IPS-NIHi7 (cell line): ENCODE data around the gene IGF2.
"Not testable (repeated sequence)": the region's sequence is repeated elsewhere in the genome, so short reads cannot be mapped to it uniquely, and the experiment has no call there.

ENCODE experiments used
- DNase-seq: peaks from one replicate; pipeline ENCODE4 v3.0.0; 2012; ENCODE audit warnings: mixed read lengths; ENCODE audit errors: extremely low spot score

The IGF2 gene, protein sequence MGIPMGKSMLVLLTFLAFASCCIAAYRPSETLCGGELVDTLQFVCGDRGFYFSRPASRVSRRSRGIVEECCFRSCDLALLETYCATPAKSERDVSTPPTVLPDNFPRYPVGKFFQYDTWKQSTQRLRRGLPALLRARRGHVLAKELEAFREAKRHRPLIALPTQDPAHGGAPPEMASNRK

DNA sequence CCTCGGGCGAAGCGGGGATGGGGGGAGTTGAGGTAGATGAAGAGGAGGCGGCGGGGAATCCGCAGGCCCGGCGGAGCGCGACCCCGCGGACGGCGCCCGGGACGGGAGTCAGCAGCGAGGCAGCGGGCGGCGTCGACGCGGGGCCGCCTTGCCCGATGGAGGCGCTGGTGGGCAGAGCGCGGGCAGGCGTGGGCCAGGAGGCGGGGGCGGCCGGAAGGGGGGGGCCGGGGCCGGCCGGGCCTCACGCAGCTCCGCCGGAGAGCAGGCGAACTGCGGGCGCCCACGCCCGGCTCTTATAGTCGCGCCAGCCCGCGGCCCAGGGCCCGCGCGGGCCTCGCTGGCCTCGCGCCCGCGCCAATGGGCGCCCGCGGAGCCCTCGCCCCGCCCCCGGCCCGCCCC is at the start of gene IGF2:
TSS of gene IGF2 (minus strand) at position 267 of the 399 bp plus-strand sequence. CDS start 3,866 bp downstream, outside the sequence.
- DNase-seq, result peak; percentile 51

DNA sequence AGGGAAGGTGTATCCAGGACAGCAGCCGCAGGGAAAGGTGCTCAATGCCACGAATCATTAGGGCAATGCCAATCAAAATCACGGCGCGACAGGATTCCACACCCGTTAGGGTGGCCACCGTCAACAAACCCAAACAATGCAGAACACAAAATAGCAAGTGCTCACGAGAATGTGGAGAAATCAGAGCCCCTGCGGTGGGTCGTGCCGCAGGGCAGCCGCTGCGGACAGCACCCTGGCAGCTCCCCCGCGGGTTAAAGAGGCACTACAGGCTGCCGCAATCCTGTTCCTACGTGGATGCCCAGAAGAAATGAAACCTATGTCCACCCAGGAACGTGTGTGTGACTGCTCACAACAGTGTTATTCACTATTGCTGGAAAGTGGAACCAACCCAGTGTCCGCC is 49.6 kb upstream of the IGF2 start:
- no peak for DNase-seq

DNA sequence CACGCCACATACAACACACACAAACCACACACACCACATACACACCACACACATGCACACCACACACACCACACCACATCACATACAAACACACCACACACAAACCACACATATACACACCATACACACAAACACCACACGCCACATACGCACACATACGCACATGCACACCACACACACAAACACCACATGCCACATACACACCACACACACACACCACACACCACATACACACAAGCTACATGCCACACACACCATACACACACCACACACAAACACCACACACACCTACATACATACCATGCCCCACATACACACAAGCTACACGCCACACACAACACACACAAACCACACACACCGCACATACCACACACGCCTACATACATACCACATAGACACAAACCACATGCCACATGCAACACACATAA is 48.1 kb upstream of the IGF2 start:
- no peak for DNase-seq

DNA sequence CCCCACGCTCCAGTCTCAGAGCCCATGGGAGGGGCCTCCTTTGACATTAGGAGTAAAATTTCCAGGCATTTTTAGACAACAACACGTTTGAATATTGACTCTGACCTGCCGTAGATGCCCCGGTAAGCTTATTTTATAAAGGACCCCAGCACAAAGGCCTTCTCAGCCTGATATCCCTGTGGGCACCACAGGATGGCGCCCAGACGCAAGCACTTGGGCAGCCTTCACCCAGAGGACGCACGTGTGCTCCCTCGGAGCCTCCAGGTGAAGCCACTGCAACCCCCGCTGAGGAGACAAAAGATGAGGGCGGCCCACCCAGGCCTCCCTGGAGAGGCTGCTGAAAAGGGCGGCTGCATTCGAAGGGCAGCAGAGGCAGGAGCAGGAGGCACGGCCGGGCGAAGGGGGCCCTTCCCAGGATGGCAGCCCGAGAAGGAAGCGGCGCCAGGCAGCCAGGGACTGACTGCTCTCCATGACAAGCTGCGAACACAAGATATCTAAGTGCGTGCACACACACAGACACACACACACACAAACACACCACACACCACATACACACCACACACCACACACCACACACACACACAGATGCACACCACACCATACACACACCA is 47.6 kb upstream of the IGF2 start:
- DNase-seq, result peak; percentile 72

DNA sequence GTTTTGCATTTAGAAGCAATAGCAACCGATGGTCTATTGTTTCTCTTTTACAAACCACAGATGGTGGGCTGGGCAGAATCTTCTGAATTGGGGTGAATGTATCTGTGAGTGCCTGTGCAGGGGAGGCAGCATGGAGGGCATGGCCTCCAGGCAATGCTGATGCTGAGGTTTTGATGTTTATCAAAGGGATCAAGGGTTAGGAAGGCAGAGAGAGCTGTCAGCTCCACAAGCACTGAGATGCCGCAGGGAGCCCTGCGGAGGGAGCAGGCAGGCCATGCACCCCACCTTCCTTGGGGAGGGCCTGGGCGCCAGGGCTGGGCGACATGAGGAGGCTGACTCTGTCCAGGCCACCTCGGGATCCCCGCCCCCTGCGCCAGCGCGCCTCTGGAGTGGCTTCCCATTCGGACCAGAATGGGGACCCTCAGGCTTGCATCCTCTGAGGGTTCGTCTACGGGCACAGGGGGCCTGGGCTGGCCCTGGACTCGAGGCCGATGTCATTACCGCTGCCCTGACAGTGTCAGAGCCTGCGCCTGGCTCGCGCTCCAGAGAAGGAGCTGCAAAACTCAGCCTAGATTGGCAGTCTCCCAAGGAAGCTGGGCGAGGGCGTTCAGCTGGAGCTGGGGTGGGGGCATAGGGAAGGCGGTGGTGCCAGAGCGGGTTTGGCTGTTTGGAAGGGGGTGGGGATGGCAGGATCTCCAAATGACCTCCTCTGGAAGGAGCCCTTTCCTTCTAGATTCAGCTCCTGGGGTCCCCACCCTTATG is 46.3 kb upstream of the IGF2 start:
- no peak for DNase-seq

DNA sequence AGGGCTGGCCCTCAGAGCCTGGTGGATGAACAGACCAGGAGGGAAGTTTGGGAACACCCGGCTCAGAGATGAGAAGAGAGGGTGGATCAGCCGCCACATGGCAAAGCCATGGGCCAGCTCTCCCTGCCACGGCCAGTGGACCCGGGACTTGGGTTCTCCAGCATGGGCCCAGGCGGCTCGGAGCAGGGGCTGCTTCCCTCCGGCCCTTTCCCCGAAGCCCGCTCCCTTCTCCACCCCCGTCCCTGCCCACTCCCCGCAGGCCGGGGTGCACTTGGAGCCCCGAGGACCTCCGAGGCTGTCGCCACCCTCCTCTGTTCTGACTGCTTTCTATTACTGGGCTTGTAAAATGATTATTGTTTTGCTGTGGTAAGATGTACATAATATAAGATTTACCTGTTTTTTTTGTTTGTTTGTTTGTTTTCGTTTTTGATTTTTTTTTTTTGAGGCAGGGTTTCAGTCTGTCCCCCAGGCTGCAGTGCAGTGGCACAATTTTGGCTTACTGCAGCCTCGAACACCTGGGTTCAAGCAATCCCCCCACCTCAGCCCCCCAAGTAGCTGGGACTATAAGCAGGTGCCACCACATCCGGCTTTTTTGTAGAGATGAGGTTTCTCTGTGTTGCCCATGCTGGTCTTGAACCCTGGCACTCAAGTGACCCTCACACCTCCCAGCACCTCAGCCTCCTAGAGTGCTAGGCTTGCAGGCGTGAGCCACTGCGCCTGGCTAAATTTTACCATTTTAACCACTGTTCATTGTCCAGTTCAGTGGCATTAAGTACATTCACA is 43.7 kb upstream of the IGF2 start:
- DNase-seq, result no peak

DNA sequence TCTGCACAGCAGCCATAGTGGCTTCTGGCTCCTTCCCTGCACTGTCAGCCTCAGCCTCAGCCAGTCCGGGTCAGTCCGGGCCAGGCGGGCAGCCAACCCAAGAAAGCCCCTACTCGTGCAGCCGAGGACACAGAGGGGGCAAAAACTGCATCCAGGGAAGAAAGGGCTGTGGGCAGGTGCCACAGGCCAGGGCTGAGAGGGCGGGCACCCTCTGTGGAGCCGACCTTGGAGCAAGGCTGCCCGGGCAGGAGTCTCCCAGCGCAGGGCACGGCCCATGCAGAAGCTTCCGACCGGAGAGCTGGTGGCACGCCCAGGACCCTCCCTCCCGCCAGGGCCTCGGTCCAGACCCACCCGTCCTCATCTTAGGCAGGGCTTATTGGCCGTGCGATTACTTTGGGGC is 42.9 kb upstream of the IGF2 start:
- DNase-seq, result no peak

DNA sequence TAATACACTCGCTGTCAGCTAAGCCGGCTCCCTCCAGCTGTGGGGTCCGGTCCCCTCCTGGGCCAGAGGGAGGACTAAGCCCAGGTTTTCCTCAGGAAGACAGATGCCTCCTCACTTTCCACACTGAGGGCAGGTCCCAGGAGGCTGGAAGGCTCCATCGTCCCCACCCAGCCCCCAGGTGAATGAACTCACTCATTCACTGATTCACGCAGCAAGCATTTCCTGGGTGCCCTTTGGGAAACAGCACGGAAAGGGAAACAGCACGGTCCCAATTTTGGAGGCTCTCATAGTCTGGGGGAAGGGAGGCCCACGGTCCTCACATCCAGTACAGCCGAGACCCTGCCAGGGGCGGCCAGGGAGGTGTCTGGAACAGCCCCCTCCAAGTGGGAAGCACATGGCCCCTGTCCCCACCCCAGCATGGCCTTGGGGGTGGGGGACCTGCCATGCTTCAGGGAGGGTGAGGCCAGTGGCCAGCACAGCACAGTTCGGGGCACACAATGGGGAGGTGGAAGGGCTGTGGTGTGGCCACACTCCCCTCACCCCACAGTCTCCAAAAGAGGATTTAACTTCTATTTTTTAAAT is 41.7 kb upstream of the IGF2 start:
- no peak for DNase-seq

DNA sequence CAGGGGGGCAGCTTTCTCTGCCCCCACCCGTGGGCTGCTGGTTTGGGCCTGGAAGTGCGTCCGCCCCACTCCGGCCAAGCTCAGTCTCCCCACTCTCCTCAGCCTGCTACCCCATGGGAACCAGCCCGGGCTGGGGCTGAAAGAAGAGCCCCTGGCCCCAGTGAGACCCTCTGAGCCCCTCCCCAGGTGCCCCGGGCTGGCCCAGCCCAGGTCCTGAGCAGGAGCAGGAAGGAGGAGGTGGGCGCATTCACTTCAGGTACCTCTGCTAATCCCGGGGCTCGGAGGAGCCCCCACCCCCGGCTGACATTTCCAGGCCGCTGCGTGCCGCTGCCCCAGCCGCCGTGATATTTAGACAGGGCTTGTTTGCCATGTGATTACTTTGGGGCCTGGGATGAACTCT is 41.2 kb upstream of the IGF2 start:
- DNase-seq, result no peak

DNA sequence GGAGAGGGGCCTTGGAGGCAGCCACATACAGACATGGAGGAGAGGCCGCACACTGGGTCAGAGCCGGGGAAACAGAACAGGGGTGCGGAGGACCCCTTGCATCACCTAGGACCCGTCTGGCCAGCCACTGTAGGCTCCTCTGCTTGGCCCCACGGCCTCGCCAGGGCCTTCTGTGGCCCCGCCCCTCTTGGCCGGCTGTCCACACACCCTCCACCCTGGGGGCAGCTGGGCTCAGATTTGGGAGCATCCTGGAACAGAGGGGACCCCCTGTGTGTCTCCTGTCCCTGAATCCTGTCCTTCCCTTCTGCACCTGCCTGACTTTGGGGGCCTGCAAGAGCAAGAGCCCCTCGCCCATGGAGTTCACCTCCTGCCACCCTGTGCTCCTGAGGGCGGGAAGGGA is 40.3 kb upstream of the IGF2 start:
- no peak for DNase-seq

DNA sequence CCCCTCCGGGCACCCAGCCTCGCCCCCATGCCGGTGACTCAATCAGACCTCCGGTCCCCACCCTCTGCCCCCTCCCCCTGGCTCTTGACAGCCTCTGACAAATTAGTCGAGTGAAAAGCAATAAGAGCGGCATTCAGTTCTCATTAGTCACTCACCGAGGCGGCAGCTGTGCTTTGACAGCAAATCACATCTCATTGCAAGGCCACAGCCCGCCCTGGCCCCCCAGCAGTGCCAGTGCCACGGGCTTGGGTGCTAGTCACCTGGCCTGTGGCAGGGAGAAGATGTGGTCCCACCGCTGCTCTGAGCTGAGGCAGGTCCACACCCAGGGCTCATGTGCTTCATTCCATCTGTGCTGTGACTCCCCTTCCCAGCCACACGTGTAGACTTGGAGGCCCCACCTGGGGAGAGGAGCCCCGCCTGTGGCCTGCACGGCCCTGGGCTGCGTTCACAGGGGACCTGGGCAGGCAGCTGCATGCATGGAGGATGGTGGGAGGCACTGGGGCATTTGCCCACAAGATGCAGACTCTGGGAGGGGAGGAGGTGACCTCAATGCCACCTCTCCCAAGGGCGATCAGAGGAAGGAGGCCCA is 39.8 kb upstream of the IGF2 start:
- DNase-seq, result no peak

DNA sequence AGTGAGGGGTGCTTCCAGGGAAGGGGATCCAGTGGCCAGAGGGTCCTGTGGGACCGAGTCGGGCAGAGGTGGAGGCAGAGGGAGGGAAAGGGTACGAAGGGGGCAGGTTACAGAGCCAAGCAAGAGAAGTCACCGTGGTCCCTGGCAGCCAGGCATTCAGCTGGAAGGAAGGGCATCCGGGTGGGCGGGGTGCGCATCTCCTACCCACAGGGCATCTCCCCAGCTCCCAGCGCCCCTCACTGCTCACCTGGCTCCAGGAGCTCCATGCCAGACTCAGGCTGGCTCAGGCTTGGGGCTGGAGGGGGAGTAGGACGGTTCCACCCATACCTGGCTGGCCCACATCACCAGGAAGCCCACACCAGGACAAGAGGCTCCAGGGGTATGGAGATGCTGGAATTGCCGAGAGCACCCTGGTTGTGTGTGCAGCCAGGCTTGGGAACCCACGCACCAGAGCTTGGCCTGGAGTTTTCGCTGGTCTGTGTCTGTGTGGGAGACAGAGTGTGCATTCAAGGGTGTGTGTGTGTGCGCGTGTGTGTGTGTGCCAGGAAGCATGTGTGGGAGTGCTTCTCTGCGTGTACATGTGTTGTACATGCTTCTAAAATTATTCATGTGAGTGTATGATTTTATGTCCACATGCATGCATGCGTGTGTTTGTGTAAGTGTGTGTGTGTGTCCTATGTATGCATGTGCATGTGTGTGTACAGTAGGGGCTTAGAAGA is 39.0 kb upstream of the IGF2 start:
- DNase-seq, result not testable (repeated sequence)

DNA sequence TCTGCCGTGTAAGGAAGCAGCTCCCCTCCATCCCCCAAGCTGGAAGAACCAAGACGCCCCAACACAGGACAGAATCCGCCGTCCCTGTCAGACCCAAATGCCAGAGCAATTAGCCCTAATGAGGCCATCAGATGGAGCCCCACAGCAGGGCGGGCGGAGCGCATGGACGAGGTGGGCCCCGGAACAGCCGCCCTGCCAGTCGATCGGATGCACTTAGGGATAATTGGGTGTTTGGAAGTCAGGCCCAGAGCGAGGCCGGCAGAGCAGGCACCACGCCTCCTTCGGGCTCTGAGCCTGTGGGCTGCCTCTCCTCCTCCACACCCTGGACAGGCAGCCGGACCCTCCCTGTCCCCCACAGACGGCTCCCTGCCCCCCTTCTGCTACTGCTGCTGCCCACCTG is 37.9 kb upstream of the IGF2 start:
- DNase-seq, result no peak

DNA sequence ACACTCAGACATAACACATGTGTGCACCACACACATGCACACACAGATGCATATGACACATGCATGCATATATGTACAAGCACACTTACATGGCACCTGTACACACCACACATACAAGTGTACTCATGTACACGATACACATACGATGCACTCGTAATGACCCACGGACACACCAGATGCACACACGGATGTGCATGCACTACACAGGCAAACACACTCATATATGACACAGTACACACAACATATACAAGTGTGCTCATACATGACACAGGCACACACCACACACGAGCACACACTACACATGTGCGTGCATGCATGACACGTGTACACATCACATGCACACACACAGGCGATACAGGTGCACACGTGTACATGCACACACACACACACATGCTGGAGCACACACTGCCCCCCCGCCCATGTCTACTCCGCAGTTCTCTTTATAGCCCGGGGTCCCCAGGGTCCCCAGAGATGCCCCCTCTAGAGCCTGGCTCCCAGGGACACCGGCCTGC is 37.3 kb upstream of the IGF2 start:
- no peak for DNase-seq

DNA sequence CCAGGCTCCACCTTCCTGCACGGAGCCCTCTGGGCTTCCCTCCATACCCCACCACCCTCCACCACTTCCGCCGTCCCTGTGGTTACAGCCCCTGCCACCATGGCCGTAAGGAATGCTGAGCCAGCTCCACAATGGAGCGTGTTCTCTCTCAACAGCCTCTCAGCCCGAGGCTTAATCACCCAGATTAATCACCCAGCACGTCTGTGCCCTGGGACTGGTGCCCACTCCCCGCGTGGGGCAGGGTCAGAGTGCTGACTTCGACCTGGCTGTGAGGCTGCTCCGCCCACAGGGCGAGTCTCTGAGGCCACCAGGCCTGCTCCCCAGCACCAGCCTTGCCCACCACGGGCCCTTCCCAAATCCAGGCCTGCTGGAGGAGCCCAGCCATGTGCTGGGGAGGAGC is 36.5 kb upstream of the IGF2 start:
- no peak for DNase-seq

DNA sequence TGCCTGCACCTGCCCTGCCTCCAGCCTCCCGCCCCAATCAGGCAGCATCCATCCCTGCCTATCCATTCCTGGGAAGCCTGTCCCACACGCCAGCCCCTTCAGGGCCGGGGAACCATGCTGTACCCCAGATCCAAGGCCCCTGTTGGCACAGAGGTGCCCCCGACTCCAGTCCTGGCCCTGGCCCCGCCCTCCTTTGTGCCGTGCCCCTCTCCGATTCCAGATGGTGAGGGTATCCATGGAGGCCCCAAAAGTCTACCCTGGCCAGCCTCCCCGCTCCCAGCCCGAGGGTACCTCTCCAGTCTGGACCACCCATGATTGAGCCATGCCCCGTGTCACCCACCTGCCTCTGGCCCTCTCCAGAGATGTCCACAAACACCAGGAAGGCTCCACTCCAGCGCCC is 35.2 kb upstream of the IGF2 start:
- no peak for DNase-seq

DNA sequence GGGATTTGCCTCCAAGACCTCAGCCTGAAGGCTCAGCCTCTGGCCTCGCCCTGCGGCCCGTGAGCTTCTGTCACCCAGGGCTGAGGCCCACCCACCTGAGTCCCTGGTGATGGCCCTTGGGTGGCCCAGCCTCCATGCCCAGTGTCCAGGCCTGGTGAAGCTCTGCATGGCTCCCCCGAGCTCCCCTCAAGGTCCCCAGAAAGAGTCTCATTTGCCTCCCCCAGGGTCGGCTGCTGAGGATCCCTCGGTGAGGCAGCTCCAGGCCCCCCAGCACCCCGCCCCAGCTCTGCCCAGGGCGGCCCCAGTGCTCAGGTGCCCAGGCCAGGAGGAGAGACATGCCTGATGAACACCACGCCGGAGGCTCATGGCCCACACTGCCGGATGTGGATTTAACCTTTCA is 34.6 kb upstream of the IGF2 start:
- no peak for DNase-seq

DNA sequence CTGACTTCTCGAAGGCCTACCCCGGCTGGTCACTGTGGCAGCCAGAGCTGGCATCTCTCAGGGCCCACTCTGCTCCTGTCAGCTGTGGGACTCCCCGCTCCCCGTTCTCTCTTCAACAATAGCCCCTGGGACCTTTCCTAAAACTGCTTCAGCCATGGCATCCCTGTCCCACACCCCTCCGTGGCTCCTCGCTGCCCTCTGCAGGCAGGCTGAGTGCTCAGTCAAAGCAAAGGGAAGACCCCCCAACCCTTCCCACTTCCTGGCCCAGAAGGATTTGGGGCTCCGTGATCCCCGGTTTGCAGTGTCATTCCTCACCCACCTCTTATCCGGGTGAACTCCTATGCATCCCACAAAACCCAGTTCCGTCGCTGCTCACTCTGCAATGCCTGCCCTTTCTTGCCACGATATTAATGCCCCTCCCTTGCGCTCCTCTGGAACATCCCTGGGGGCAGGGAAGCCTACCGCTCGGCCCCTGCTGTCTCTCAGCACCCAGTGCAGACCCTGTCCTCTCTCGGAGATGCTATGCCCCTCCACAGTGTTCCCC is 34.0 kb upstream of the IGF2 start:
- DNase-seq, result peak; percentile 72

DNA sequence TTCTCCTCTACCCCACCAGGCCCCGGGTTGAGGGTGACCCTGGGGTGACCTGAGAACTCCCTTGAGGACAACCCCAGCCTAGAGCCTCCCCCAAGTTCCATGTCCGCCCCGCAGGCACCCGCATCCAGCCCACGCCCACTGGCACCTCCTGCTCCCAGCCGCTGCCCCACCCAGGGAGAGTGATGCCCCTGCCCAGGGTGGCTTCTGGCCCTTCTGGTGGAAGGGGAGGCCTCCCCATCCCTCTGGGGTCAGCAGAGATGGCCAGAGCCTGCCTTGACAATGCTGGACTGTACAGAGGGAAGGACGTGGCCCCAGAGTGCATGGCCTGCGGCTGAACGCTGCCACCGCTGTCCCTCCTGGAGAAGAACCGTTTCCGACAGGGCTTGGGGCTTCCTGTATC is 33.5 kb upstream of the IGF2 start:
- DNase-seq, result no peak

DNA sequence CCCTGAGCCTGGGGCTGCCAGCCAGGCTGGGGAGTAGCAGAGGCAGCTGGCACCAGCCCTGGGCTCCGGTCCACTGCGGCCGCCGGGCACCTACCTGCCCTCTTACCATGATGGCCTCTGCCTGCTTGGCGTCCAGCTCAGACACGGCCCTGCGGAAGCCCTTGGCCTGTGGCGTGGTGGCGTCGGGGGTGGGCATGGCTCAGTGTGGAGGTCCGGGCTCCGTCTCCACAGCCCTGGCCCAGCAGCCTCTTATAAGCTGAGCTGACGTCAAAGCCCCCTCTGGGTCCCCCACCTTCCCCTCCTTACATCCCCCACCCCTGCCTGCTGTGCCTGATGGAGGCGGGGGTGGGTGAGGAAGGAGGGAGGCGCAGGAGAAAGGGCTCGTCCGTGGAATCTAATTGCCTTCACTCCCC is 32.4 kb upstream of the IGF2 start, which contains the start of gene TH:
TSS of gene TH (minus strand) at position 225 of the 413 bp plus-strand sequence. CDS start at position 196, 29 bp downstream.
- DNase-seq, result no peak
